ENCODE results near the gene ATAD3B.

The ATAD3B gene, protein sequence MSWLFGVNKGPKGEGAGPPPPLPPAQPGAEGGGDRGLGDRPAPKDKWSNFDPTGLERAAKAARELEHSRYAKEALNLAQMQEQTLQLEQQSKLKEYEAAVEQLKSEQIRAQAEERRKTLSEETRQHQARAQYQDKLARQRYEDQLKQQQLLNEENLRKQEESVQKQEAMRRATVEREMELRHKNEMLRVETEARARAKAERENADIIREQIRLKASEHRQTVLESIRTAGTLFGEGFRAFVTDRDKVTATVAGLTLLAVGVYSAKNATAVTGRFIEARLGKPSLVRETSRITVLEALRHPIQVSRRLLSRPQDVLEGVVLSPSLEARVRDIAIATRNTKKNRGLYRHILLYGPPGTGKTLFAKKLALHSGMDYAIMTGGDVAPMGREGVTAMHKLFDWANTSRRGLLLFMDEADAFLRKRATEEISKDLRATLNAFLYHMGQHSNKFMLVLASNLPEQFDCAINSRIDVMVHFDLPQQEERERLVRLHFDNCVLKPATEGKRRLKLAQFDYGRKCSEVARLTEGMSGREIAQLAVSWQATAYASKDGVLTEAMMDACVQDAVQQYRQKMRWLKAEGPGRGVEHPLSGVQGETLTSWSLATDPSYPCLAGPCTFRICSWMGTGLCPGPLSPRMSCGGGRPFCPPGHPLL

DNA sequence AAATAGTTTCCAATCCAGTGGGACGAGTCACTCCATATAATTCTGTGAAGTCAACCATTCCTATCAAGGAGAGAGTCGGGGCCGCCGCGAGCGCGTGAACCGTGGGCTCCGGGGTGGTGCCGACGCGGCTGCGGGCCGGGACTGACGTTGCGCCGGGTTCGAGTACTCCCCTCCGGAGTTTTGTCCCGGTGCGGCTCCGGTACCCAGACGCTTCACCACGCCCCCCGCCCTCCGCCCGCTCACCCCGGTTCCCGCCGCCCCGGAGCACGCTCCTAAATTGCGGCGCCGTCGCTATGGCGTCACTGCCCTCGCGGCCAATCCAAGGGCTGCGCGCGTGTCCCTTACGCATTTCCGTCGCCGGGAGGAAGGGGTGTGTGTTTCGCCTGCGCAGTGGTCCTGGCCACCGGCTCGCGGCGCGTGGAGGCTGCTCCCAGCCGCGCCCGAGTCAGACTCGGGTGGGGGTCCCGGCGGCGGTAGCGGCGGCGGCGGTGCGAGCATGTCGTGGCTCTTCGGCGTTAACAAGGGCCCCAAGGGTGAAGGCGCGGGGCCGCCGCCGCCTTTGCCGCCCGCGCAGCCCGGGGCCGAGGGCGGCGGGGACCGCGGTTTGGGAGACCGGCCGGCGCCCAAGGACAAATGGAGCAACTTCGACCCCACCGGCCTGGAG, at the start of gene ATAD3B:
ATAD3B (plus strand) TSS at position 377 of the 664 bp plus-strand sequence; CDS start at position 497, 120 bp downstream.
- TF ChIP-seq, protein P1, sequence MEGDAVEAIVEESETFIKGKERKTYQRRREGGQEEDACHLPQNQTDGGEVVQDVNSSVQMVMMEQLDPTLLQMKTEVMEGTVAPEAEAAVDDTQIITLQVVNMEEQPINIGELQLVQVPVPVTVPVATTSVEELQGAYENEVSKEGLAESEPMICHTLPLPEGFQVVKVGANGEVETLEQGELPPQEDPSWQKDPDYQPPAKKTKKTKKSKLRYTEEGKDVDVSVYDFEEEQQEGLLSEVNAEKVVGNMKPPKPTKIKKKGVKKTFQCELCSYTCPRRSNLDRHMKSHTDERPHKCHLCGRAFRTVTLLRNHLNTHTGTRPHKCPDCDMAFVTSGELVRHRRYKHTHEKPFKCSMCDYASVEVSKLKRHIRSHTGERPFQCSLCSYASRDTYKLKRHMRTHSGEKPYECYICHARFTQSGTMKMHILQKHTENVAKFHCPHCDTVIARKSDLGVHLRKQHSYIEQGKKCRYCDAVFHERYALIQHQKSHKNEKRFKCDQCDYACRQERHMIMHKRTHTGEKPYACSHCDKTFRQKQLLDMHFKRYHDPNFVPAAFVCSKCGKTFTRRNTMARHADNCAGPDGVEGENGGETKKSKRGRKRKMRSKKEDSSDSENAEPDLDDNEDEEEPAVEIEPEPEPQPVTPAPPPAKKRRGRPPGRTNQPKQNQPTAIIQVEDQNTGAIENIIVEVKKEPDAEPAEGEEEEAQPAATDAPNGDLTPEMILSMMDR (conservative IDR thresholded peaks at IDR 0.05; ENCODE audit: low read depth, low read length), result no peak
- H4K20me1 ChIP-seq (ENCODE audit: insufficient read depth), result no peaks in the 10 kb centered on the region; the same call in 1 of the 2 replicates
- H2AFZ ChIP-seq (ENCODE audit: low read depth), result peak within 1 kb of the TSS; percentile 94
- H3K36me3 ChIP-seq (ENCODE audit: insufficient read depth), result no peaks in the 10 kb centered on the region
- H3K4me3 ChIP-seq (IDR thresholded peaks at IDR 0.05; ENCODE audit: insufficient read depth, low read depth, low read length), result peak within 1 kb of the TSS; percentile 92
- H3K27ac ChIP-seq, result peak within 1 kb of the TSS; percentile 76
- no peaks in the 10 kb centered on the region for H3K27me3 ChIP-seq (ENCODE audit: insufficient read depth, low read depth)
- H3K4me2 ChIP-seq, result peak within 1 kb of the TSS; percentile 98
- H3K79me2 ChIP-seq (ENCODE audit: insufficient read depth, low read depth), result peaks cover 39% of the 10 kb centered on the region
- H3K4me1 ChIP-seq (ENCODE audit: low read depth, poor library complexity, severe bottlenecking), result peaks cover 17% of the 10 kb centered on the region
- H3K9ac ChIP-seq, result peak within 1 kb of the TSS; percentile 62; the same call in 1 of the 2 replicates

DNA sequence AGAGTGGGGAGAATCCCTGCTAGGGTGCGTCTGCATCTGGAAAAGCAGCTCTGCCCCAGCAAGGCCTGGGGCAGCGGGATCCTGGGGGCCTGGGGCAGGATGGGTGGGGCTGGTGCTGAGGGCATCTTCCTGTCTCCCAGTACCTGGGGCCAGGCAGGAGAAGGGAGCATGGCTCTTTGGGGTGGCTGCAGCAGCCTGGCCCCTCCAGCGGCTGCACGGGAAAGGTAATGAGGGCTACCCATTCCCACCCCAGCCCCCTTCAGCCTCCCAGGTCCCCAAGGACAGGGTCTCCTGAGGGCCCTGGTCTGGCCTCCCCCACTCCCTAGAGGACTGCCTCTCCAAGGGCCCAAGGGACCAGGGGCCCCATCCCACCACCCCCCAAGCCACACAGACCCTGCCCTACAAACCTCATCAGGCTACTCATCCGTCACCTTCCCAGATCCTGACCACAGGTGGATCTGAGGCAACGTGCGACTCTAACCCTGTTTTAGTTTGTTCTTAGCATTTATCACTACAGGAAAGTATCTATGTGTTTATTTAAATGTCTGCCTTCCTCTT, 49.6 kb upstream of the ATAD3B start:
- H3K4me3 ChIP-seq (IDR thresholded peaks at IDR 0.05; ENCODE audit: insufficient read depth, low read depth, low read length), result no peak overlapping the region
- TF ChIP-seq, protein P1 (conservative IDR thresholded peaks at IDR 0.05; ENCODE audit: low read depth, low read length), result no peak
- no peaks in the 10 kb centered on the region for H3K36me3 ChIP-seq (ENCODE audit: insufficient read depth)
- peaks cover 13% of the 10 kb centered on the region for H3K4me1 ChIP-seq (ENCODE audit: low read depth, poor library complexity, severe bottlenecking)
- no peaks in the 10 kb centered on the region for H4K20me1 ChIP-seq (ENCODE audit: insufficient read depth)
- peak overlapping the region; percentile 42; the same call in 1 of the 2 replicates for H2AFZ ChIP-seq (ENCODE audit: low read depth)
- no peak overlapping the region for H3K9ac ChIP-seq
- H3K79me2 ChIP-seq (ENCODE audit: insufficient read depth, low read depth), result no peaks in the 10 kb centered on the region
- peaks cover 4% of the 10 kb centered on the region; the same call in 1 of the 2 replicates for H3K27me3 ChIP-seq (ENCODE audit: insufficient read depth, low read depth)
- 0 out of 2 replicates have a peak overlapping the region, but pooled peaks have one; percentile 14 for H3K4me2 ChIP-seq
- no peak overlapping the region for H3K27ac ChIP-seq

DNA sequence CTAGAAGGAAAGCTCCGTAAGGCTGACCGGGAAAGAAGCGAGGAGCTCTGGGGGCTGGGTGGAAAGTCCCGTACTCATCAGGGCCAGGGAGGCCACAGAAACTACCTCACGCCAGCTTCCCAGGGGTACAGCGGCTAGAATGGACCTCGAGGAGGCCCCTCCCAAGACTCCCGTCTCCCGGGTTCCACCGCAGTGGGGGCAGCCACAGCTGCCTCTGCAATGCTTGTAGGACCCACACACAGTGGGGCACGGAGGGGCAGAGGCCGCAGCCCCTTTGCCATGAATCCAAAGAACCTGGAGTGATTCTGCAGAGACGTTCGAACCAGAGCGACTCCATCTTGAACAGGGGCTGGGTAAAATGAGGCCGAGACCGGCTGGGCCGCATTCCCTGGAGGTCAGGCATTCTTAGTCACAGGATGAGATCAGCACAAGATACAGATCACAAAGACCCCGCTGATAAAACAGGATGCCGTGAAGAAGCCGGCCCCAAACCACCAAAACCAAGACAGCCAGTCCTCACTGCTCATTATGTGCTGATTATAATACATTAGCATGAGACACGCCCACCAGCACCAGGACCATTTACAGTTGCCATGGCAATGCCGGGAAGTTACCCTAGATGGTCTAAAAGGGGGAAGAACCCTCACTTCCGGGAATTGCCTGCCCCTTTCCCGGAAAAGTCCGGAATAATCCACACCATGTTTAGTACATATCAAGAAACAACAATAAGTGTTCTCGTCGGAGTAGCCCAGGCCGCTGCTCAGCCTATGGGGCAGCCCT, 48.9 kb upstream of the ATAD3B start:
- TF ChIP-seq, protein P1 (conservative IDR thresholded peaks at IDR 0.05; ENCODE audit: low read depth, low read length), result no peak
- Histone ChIP-seq H3K4me3 (IDR thresholded peaks at IDR 0.05; ENCODE audit: insufficient read depth, low read depth, low read length) (no peak overlapping the region), H3K27ac (no peak overlapping the region), H3K36me3 (ENCODE audit: insufficient read depth) (no peaks in the 10 kb centered on the region), H3K27me3 (ENCODE audit: insufficient read depth, low read depth) (peaks cover 4% of the 10 kb centered on the region; the same call in 1 of the 2 replicates), H3K4me1 (ENCODE audit: low read depth, poor library complexity, severe bottlenecking) (peaks cover 13% of the 10 kb centered on the region), H2AFZ (ENCODE audit: low read depth) (peak overlapping the region; percentile 42; the same call in 1 of the 2 replicates), H3K9ac (no peak overlapping the region), H3K79me2 (ENCODE audit: insufficient read depth, low read depth) (no peaks in the 10 kb centered on the region), H3K4me2 (0 out of 2 replicates have a peak overlapping the region, but pooled peaks have one; percentile 14), H4K20me1 (ENCODE audit: insufficient read depth) (no peaks in the 10 kb centered on the region)
